ENCODE results near the gene LSM2. TPM values are rescaled to one million over a fixed set of nuclear protein-coding genes. Genes with fewer than 3 reads are reported as not detected.

Gene LSM2
- total and polyA plus RNA-seq, 9 of the 15 experiments (the other 6 are each of a cell fraction or from before 2014, with no cell fraction given): 154 to 407 (median 223) TPM

- no peak for TF ChIP-seq ZNF124 (CRISPR knock-in tag; IDR thresholded peaks at IDR 0.05)
- peak; percentile 66 for TF ChIP-seq MAX (CRISPR knock-in tag; IDR thresholded peaks at IDR 0.05)
- TF ChIP-seq ZNF511 (CRISPR knock-in tag; IDR thresholded peaks at IDR 0.05): peak; percentile 91
- 0 out of 2 replicates have a peak, but pooled peaks have one; percentile 6 for TF ChIP-seq ZNF24 (IDR thresholded peaks at IDR 0.05)
- no peak for TF ChIP-seq ZNF347 (CRISPR knock-in tag; IDR thresholded peaks at IDR 0.05; ENCODE audit: low read depth)
- peak; percentile 91 for TF ChIP-seq CCNT2 (IDR thresholded peaks at IDR 0.05; ENCODE audit: borderline replicate concordance, extremely low read depth, insufficient read length, low read depth, low read length)
- TF ChIP-seq KDM4B (IDR thresholded peaks at IDR 0.05; ENCODE audit: borderline replicate concordance in 2 of 2, low read depth in 1 of 2): no peak
- no peak for TF ChIP-seq ZFP36 (IDR thresholded peaks at IDR 0.05; ENCODE audit: low read depth, low read length, partially characterized antibody)
- TF ChIP-seq ZNF764 (CRISPR knock-in tag; IDR thresholded peaks at IDR 0.05; ENCODE audit: low read depth): peak; percentile 66; the same call in 1 of the 2 replicates
- TF ChIP-seq LARP7 (IDR thresholded peaks at IDR 0.05): peak; percentile 71; the same call in 1 of the 2 replicates
- peak; percentile 77 for TF ChIP-seq L3MBTL2 (IDR thresholded peaks at IDR 0.05)
- no peak for TF ChIP-seq POLR3A (IDR thresholded peaks at IDR 0.05; ENCODE audit: borderline replicate concordance, extremely low read depth, insufficient read depth, insufficient read length)
- TF ChIP-seq ZNF609 (CRISPR knock-in tag; IDR thresholded peaks at IDR 0.05; ENCODE audit: borderline replicate concordance): no peak; the same call in 1 of the 2 replicates
- 0 out of 2 replicates have a peak, but pooled peaks have one; percentile 32 for TF ChIP-seq ZFP91 (CRISPR knock-in tag; IDR thresholded peaks at IDR 0.05)
- TF ChIP-seq DNMT1 (IDR thresholded peaks at IDR 0.05): 0 out of 2 replicates have a peak, but pooled peaks have one; percentile 74
- peak; percentile 85 for TF ChIP-seq EP300 (IDR thresholded peaks at IDR 0.05; ENCODE audit: low read length)
- peak; percentile 57; the same call in 1 of the 2 replicates for TF ChIP-seq TCF7 (IDR thresholded peaks at IDR 0.05; ENCODE audit: borderline replicate concordance)
- TF ChIP-seq KLF16 (IDR thresholded peaks at IDR 0.05): 0 out of 2 replicates have a peak, but pooled peaks have one; percentile 2
- no peak for TF ChIP-seq GATAD2B (IDR thresholded peaks at IDR 0.05; ENCODE audit: borderline replicate concordance)
Observed at GRCh38 chr6:31815025-31815838, 8.5 kb upstream of the LSM2 start, which contains the start of the genes HSPA1A and HSPA1L (continued).
